ENCODE results near the gene RLBP1. TPM values are rescaled to one million over a fixed set of nuclear protein-coding genes. Genes with fewer than 3 reads are reported as not detected.

RLBP1 gene
- total RNA-seq, 2 donors from 2014 or later: not detected

GRCh38 chr15:89178307-89178977 is 42.9 kb downstream of the RLBP1 start:
- Histone ChIP-seq H3K4me1 (replicated peaks) (peaks cover 3% of the 10 kb centered on the region), H3K9me3 (no peaks in the 10 kb centered on the region), H3K4me3 (no peak overlapping the region), H3K27ac (no peak overlapping the region), H3K27me3 (replicated peaks; ENCODE audit: insufficient read depth) (no peaks in the 10 kb centered on the region), H3K36me3 (peaks cover 5% of the 10 kb centered on the region in 2 donors)
- WGBS: 88% methylated on average over 11 of the region's 11 CpGs
- no peak for DNase-seq (ENCODE audit: low spot score)
- TF ChIP-seq POLR2AphosphoS5 (IDR thresholded peaks at IDR 0.05) (no peak), POLR2A (IDR thresholded peaks at IDR 0.05) (no peak)
- intact Hi-C loops (cut with DNase I): no loop called here

DNA sequence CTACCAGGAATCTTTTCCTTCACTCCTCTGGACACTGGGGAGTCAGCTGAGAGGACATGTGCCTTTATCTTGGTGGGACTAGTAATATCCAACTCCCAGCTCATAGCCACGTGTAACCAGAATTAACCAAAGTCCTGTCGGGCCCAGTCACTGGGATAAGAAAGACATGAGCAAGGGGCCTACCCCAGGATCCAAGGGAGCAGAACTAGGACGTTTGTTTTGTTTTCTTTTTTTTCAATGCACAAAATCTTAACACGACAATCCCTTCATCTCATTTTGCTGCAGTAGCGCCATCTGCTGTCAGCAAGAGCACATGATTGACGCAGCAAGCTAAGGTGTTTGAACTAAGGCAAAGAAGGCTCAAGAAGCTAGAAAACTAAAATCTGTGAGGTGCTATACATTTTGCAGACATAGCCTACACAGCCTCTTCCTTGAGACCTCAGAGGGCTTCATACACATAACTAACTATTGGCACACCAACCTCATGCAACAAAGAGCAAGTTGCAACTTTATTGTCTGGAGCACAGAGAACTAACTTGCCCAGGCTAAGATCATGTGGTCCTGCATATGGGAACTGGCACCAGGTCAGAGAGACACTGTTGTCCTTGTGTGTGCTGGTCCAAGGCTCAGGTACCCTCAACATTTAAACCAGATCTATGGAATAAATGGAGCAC is 43.6 kb downstream of the RLBP1 start:
- peak; percentile 64 for DNase-seq (ENCODE audit: low spot score)
- Histone ChIP-seq H3K4me3 (no peak overlapping the region), H3K9me3 (no peaks in the 10 kb centered on the region), H3K27ac (no peak overlapping the region), H3K27me3 (replicated peaks; ENCODE audit: insufficient read depth) (no peaks in the 10 kb centered on the region), H3K4me1 (replicated peaks) (peaks cover 3% of the 10 kb centered on the region), H3K36me3 (peaks cover 5% of the 10 kb centered on the region in 2 donors)
- WGBS: 7% methylated on average over 6 of the region's 6 CpGs
- intact Hi-C loops (cut with DNase I): loop anchor here (2.0 kb wide), 2 partner anchors 119 to 273 kb away; no protein-coding TSS in a partner anchor
- TF ChIP-seq POLR2AphosphoS5 (IDR thresholded peaks at IDR 0.05) (peak; percentile 47), POLR2A (IDR thresholded peaks at IDR 0.05) (no peak)
- TF ChIP-seq, protein P1, sequence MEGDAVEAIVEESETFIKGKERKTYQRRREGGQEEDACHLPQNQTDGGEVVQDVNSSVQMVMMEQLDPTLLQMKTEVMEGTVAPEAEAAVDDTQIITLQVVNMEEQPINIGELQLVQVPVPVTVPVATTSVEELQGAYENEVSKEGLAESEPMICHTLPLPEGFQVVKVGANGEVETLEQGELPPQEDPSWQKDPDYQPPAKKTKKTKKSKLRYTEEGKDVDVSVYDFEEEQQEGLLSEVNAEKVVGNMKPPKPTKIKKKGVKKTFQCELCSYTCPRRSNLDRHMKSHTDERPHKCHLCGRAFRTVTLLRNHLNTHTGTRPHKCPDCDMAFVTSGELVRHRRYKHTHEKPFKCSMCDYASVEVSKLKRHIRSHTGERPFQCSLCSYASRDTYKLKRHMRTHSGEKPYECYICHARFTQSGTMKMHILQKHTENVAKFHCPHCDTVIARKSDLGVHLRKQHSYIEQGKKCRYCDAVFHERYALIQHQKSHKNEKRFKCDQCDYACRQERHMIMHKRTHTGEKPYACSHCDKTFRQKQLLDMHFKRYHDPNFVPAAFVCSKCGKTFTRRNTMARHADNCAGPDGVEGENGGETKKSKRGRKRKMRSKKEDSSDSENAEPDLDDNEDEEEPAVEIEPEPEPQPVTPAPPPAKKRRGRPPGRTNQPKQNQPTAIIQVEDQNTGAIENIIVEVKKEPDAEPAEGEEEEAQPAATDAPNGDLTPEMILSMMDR (IDR thresholded peaks at IDR 0.05): peak; percentile 75 to 88 (median 87)

DNA sequence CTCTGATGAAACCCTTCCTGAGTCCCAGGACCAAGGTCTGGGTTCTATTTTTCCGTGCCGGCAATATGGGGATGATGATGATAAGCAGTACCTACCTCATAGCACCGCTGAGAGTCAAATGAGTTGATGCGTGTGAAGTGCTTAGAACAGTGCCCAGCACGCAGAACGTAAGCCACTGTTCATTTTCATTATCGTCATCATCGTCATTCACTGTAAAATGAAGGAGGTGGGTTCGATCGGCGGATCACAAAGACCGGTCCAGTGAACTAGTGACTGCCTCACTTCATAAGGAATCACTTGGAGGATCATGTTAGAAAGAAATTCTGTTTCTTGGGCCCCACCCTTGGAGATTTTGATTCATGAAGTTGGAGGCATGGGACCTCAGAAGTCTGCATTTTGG is 44.3 kb downstream of the RLBP1 start:
- peaks cover 5% of the 10 kb centered on the region in 2 donors for H3K36me3 ChIP-seq
- H3K4me1 ChIP-seq (replicated peaks): peaks cover 3% of the 10 kb centered on the region
- no peak overlapping the region for H3K4me3 ChIP-seq
- WGBS: 97% methylated on average over 12 of the region's 12 CpGs
- no peak overlapping the region for H3K27ac ChIP-seq
- no peaks in the 10 kb centered on the region for H3K9me3 ChIP-seq
- no peaks in the 10 kb centered on the region for H3K27me3 ChIP-seq (replicated peaks; ENCODE audit: insufficient read depth)
- intact Hi-C loops (cut with DNase I): loop anchor here (2.0 kb wide), 2 partner anchors 118 to 272 kb away; no protein-coding TSS in a partner anchor
- TF ChIP-seq POLR2A (IDR thresholded peaks at IDR 0.05) (no peak), POLR2AphosphoS5 (IDR thresholded peaks at IDR 0.05) (no peak)
- TF ChIP-seq, protein P1 (IDR thresholded peaks at IDR 0.05): no peak
- no peak for DNase-seq (ENCODE audit: low spot score)

GRCh38 chr15:89175617-89176191 is 45.7 kb downstream of the RLBP1 start:
- Histone ChIP-seq H3K36me3 (peaks cover 5% of the 10 kb centered on the region in 2 donors), H3K4me3 (no peak overlapping the region), H3K9me3 (no peaks in the 10 kb centered on the region), H3K27ac (no peak overlapping the region), H3K27me3 (replicated peaks; ENCODE audit: insufficient read depth) (no peaks in the 10 kb centered on the region), H3K4me1 (replicated peaks) (peaks cover 3% of the 10 kb centered on the region)
- TF ChIP-seq POLR2AphosphoS5 (IDR thresholded peaks at IDR 0.05): no peak
- TF ChIP-seq, protein P1 (IDR thresholded peaks at IDR 0.05): no peak
- intact Hi-C loops (cut with DNase I): loop anchor here (2.0 kb wide), 2 partner anchors 117 to 271 kb away; no protein-coding TSS in a partner anchor
- DNase-seq (ENCODE audit: low spot score): no peak
- WGBS: 82% methylated on average over 13 of the region's 13 CpGs

DNA sequence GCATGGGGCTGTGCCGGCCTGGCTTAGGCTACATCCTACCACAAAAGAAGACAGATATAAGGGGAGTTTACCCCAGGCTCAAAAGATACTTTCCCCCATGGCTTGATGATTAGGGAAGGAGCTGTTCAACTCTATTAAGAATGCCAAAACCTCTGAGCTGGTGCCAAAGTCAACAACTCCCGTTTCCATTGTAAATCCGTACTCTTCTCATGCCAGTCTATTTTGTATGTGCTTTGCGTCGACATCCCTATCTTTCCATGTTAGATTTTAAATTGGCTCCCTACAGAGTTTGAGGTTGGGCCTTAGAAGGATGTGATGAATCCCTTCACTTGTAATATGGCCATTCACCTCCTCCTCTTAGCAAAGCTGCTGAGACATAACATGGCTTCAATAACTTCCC is 46.9 kb downstream of the RLBP1 start:
- intact Hi-C loops (cut with DNase I): loop anchor here (5.0 kb wide), 1 partner anchor 37 kb away; no protein-coding TSS in a partner anchor
- Histone ChIP-seq H3K9me3 (no peaks in the 10 kb centered on the region), H3K4me1 (replicated peaks) (peaks cover 3% of the 10 kb centered on the region), H3K36me3 (peaks cover 5% of the 10 kb centered on the region in 2 donors), H3K27ac (no peak overlapping the region), H3K27me3 (replicated peaks; ENCODE audit: insufficient read depth) (no peaks in the 10 kb centered on the region), H3K4me3 (no peak overlapping the region)
- 25% methylated on average over 5 of the region's 5 CpGs for WGBS
- peak; percentile 60 for DNase-seq (ENCODE audit: low spot score)
- TF ChIP-seq POLR2AphosphoS5 (IDR thresholded peaks at IDR 0.05): peak; percentile 58
- TF ChIP-seq, protein P1 (IDR thresholded peaks at IDR 0.05): no peak

Measured in prostate gland (tissue), 2 donors.